K562 (cell line): Measurements from ENCODE around the gene CAMK1D. TPM values are rescaled to one million over a fixed set of nuclear protein-coding genes. Genes with fewer than 3 reads are reported as not detected.

Source experiments
- ATAC-seq: fragments of 200-7000 bp; cut with Tn5 transposase; 3 replicates; pipeline ENCODE4 v1.9.1; 2020; ENCODE audit warnings: moderate library complexity
- BruUV-seq: library from RNA; stranded (reverse); fragments of 400-500 nt; replicated peaks from 2 replicates; lab custom pipeline; 2021; lab: Mats Ljungman, UMichigan
- CTCF ChIA-PET: fragments of 300-600 bp; formaldehyde crosslinking; extraction: SDS; loops from one replicate; lab custom pipeline; 2021; ENCODE audit warnings: low intra/inter-chr PET ratio; lab: Yijun Ruan, JAX
- POLR2A ChIA-PET: fragments of 300-600, 350-650 bp; sonication (Branson Sonifier 250); formaldehyde crosslinking; extraction: SDS; loops from one replicate; lab custom pipeline; 2021; ENCODE audit warnings: antibody characterized with exemption, inconsistent platforms; lab: Yijun Ruan, JAX
- DNase-seq, 4 experiments: peaks; one replicate each; pipeline versions ENCODE4 v3.0.0 to v3.0.0-alpha.2; 2011 to 2018; ENCODE audit warnings: low spot score in 3 of 4, mixed read lengths in 3 of 4; ENCODE audit errors: extremely low read depth in 1 of 4
- FAIRE-seq: peaks from 2 replicates; lab custom pipeline; 2011; peaks lifted over from hg19 to GRCh38; lab: Jason Lieb, UNC
- H2AFZ ChIP-seq: 2 replicates; pipeline ENCODE4 v1.6.0; 2011; ENCODE audit warnings: low read depth, low read length, control low read depth, inconsistent platforms
- H3K27ac ChIP-seq: fragments of 200-600 bp; 3 replicates; pipeline ENCODE4 v1.8.0; 2011; ENCODE audit warnings: low read depth, mild to moderate bottlenecking, control low read depth, inconsistent platforms, low read length, moderate library complexity, mixed read lengths; ENCODE audit errors: extremely low read depth
- H3K27me3 ChIP-seq, 2 experiments: fragments of 300-600 bp in 1 of 2; 2 replicates in 1 of 2; 3 replicates in 1 of 2; pipeline versions ENCODE4 v1.6.0 to v1.8.0; 2011; ENCODE audit warnings: inconsistent platforms in 2 of 2, low read length in 2 of 2, mild to moderate bottlenecking in 1 of 2, mixed read lengths in 1 of 2, moderate library complexity in 1 of 2; ENCODE audit not compliant: control insufficient read depth in 2 of 2, insufficient read depth in 2 of 2
- H3K36me3 ChIP-seq: fragments of 300-600 bp; 3 replicates; pipeline ENCODE4 v1.8.0; 2011; ENCODE audit warnings: mild to moderate bottlenecking, low read length, inconsistent platforms; ENCODE audit not compliant: control insufficient read depth, insufficient read depth
- H3K4me1 ChIP-seq, 2 experiments: fragments of 200-600 bp in 1 of 2; replicated peaks in 1 of 2; 2 replicates in 1 of 2; 3 replicates in 1 of 2; pipeline versions ENCODE4 v1.5.1 to v1.8.0; 2011; ENCODE audit warnings: inconsistent platforms in 2 of 2, low read length in 2 of 2, mild to moderate bottlenecking in 1 of 2, mixed read lengths in 1 of 2, moderate library complexity in 1 of 2; ENCODE audit not compliant: control insufficient read depth in 2 of 2, insufficient read depth in 2 of 2
- H3K4me2 ChIP-seq: 2 replicates; pipeline ENCODE4 v1.6.1; 2011; ENCODE audit warnings: low read length, control low read depth, inconsistent platforms, mixed read lengths; ENCODE audit not compliant: insufficient read depth
- H3K4me3 ChIP-seq: fragments of 200-600 bp; sonication (generic), shearing (Covaris generic); 2 replicates; pipeline ENCODE4 v1.5.1; 2016; ENCODE audit warnings: control low read depth, inconsistent platforms
- H3K79me2 ChIP-seq: fragments of 200-600 bp; 3 replicates; pipeline ENCODE4 v1.8.0; 2011; ENCODE audit warnings: low read length, inconsistent platforms; ENCODE audit not compliant: control insufficient read depth, insufficient read depth
- H3K9ac ChIP-seq, 2 experiments: 2 replicates each; pipeline versions ENCODE4 v1.6.0 to v1.6.1; 2011; ENCODE audit warnings: low read depth in 2 of 2, low read length in 2 of 2, control low read depth in 1 of 2, inconsistent platforms in 1 of 2, mild to moderate bottlenecking in 1 of 2, mixed read lengths in 1 of 2; ENCODE audit not compliant: insufficient read depth in 1 of 2
- H3K9me1 ChIP-seq: one replicate; pipeline ENCODE4 v1.6.0; 2011; ENCODE audit warnings: inconsistent platforms, mild to moderate bottlenecking, low read length, moderate library complexity; ENCODE audit not compliant: control insufficient read depth, insufficient read depth
- H3K9me3 ChIP-seq: replicated peaks from 2 replicates; pipeline ENCODE4 v1.5.1; 2011; ENCODE audit warnings: low read depth, low read length, inconsistent platforms; ENCODE audit not compliant: control insufficient read depth, insufficient read depth
- H4K20me1 ChIP-seq: replicated peaks from 2 replicates; pipeline ENCODE4 v1.6.1; 2011; ENCODE audit warnings: low read length, inconsistent platforms, mixed read lengths; ENCODE audit not compliant: control insufficient read depth, insufficient read depth
- GTF3C2 ChIP-seq: IDR thresholded peaks from 3 replicates; pipeline ENCODE4 v1.6.1; 2011; ENCODE audit warnings: borderline replicate concordance, mild to moderate bottlenecking, moderate library complexity; ENCODE audit not compliant: insufficient read length; ENCODE audit errors: extremely low read depth
- NKRF ChIP-seq: fragments of 450-650 bp; IDR thresholded peaks from 2 replicates; pipeline ENCODE4 v1.6.1; 2016; ENCODE audit warnings: borderline replicate concordance
- SAP30 ChIP-seq: fragments of 200-600 bp; sonication (generic); IDR thresholded peaks from 2 replicates; pipeline ENCODE4 v1.6.1; 2012; ENCODE audit warnings: borderline replicate concordance, low read depth, mild to moderate bottlenecking, moderate library complexity, low read length, control low read depth, inconsistent platforms; ENCODE audit not compliant: insufficient read depth, poor library complexity, severe bottlenecking
- WGBS: fragments of 100-300 bp; shearing (Covaris generic); methylation state at CpG from one replicate; pipeline ENCODE4 v1.1.6; 2016; ENCODE audit warnings: low coverage, mixed read lengths; ENCODE audit not compliant: insufficient coverage; ENCODE audit errors: missing lambda C conversion rate; 5-methylcytosine and 5-hydroxymethylcytosine counted together
- in situ Hi-C: fragments of 300-500 bp; cut with MboI; formaldehyde crosslinking; loops from 4 replicates; pipeline ENCODE4 v1.15.0; 2018; ENCODE audit warnings: inconsistent platforms, mixed read lengths
- intact Hi-C: fragments of 100-400 bp; cut with micrococcal nuclease; formaldehyde crosslinking; loops from 2 replicates; pipeline ENCODE4 v1.14.2; 2022
- polyA plus RNA-seq, 8 experiments: library from polyadenylated mRNA; depleted of rRNA in 4 of 8; stranded (reverse) in 5 of 8; unstranded in 3 of 8; fragments of >200 nt; fragmentation: Nextera tagmentation in 2 of 8; fragmentation: Illumina TruSeq in 1 of 8; extraction: Ambion mirVana in 2 of 8; extraction: Trizol in 1 of 8; gene quantifications; 2 replicates each; pipeline versions ENCODE4 v1.2.1 to v1.2.3, GENCODE V29; 2011 to 2014; ENCODE audit warnings: inconsistent platforms in 1 of 8, missing spikeins in 1 of 8
- total RNA-seq, 7 experiments: library from RNA; depleted of rRNA in 6 of 7; stranded (reverse); fragments of >200 nt in 6 of 7; fragmentation: Illumina TruSeq in 2 of 7; extraction: Trizol in 2 of 7; gene quantifications; 2 replicates each; pipeline versions ENCODE4 v1.2.1 to v1.2.3, GENCODE V29; 2011 to 2021; ENCODE audit warnings: low replicate concordance in 1 of 7

CAMK1D gene
- total and polyA plus RNA-seq, 9 of the 15 experiments (the other 6 are each of a cell fraction or from before 2014, with no cell fraction given), result 0.12 to 0.24 (median 0.20) TPM; not detected in 5

- 2% methylated on average over 12 of the region's 12 CpGs for WGBS
- H3K9ac ChIP-seq, result no peak overlapping the region
- POLR2A ChIA-PET, result no interaction called here
Observed at GRCh38 chr10:12501324-12501723, 152.0 kb downstream of the CAMK1D start.

More at GRCh38 chr10:12501324-12501723, 152.0 kb downstream of the CAMK1D start:
- CTCF ChIA-PET, result no interaction called here
- H3K4me3 ChIP-seq, result no peak overlapping the region
- H3K27me3 ChIP-seq, result peaks cover 25 to 55% of the 10 kb centered on the region in 2 experiments
- DNase-seq, result no peak
- no peak for ATAC-seq
- H3K4me2 ChIP-seq, result no peak overlapping the region
- FAIRE-seq, result no peak
- H4K20me1 ChIP-seq, result peaks cover 3% of the 10 kb centered on the region; the same call in 1 of the 2 replicates
- no TSS peak for BruUV-seq
- no peak for TF ChIP-seq GTF3C2
- no peak for TF ChIP-seq SAP30
- TF ChIP-seq NKRF, result no peak
- no peaks in the 10 kb centered on the region for H3K9me1 ChIP-seq
- H3K79me2 ChIP-seq, result no peaks in the 10 kb centered on the region
- no peak overlapping the region for H3K27ac ChIP-seq
- no peaks in the 10 kb centered on the region for H3K4me1 ChIP-seq
- H2AFZ ChIP-seq, result no peak overlapping the region
- in situ Hi-C loops, result no loop called here
- intact Hi-C loops, result no loop called here
- no peaks in the 10 kb centered on the region for H3K36me3 ChIP-seq
- H3K9me3 ChIP-seq, result no peaks in the 10 kb centered on the region
